ENCODE measurements around the gene SERPINB6. TPM values are rescaled to one million over a fixed set of nuclear protein-coding genes. Genes with fewer than 3 reads are reported as not detected.
A peak's percentile ranks its signal among the peaks of the same experiment; 100 is the strongest.
"Not testable (repeated sequence)": the region's sequence is repeated elsewhere in the genome, so short reads cannot be mapped to it uniquely, and the experiment has no call there.

The SERPINB6 gene
- total and polyA plus RNA-seq, 8 donors, result 99.3 to 134 (median 122) TPM

DNA sequence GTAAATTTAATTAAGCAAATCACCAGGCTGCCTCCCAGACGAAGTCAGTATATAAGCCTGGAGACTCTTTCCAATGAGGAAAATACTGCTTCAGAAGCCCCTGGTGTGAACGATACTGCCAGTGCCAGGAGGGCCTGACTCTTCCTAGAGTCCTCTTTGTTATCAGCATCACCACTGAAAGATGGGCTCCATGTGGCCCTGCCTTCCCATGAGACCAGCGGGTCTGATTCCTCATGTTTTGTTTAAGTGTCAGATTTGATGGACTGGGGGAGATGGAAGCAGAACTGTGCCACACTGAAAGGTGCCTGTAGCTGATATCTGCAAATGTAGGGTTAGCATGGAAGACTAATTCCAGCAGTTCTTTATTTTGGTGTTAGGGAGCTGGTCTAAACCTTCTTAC lies 36.2 kb upstream of the SERPINB6 start:
- H3K9me3 ChIP-seq, result peaks cover 0 to 20% of the 10 kb centered on the region in 2 donors
- TF ChIP-seq, protein P1, sequence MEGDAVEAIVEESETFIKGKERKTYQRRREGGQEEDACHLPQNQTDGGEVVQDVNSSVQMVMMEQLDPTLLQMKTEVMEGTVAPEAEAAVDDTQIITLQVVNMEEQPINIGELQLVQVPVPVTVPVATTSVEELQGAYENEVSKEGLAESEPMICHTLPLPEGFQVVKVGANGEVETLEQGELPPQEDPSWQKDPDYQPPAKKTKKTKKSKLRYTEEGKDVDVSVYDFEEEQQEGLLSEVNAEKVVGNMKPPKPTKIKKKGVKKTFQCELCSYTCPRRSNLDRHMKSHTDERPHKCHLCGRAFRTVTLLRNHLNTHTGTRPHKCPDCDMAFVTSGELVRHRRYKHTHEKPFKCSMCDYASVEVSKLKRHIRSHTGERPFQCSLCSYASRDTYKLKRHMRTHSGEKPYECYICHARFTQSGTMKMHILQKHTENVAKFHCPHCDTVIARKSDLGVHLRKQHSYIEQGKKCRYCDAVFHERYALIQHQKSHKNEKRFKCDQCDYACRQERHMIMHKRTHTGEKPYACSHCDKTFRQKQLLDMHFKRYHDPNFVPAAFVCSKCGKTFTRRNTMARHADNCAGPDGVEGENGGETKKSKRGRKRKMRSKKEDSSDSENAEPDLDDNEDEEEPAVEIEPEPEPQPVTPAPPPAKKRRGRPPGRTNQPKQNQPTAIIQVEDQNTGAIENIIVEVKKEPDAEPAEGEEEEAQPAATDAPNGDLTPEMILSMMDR (IDR thresholded peaks at IDR 0.05), result no peak
- no peak overlapping the region for H3K4me3 ChIP-seq
- no peak overlapping the region for H3K27ac ChIP-seq
- no peaks in the 10 kb centered on the region for H3K27me3 ChIP-seq
- H3K36me3 ChIP-seq, result peaks cover 0 to 85% of the 10 kb centered on the region in 2 donors
- peaks cover 0 to 2% of the 10 kb centered on the region in 2 donors for H3K4me1 ChIP-seq
- intact Hi-C loops (cut with DNase I), result no loop called here
- no peak for ATAC-seq
- DNase-seq, result no peak

DNA sequence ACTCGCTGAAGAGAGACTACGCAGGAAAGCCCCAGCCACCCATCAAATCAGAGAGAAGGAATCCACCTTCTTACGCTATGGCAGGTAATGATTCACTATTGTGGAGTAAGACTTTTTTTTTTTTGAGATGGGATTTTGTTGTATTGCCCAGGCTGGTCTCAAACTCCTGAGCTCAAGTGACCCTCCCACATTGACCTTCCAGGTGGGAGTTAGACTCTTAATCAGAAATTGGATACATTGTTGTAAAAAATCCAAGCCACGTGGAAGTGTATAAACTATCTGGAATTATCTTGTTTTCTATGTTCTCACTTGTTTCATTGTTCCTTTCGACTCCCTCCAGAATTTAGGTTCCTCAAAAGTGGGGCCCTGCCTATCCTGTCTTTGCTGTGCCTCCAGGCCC lies 35.1 kb upstream of the SERPINB6 start:
- H3K36me3 ChIP-seq, result peaks cover 0 to 74% of the 10 kb centered on the region in 2 donors
- ATAC-seq (no peak), DNase-seq (no peak)
- no peak overlapping the region for H3K4me3 ChIP-seq
- H3K9me3 ChIP-seq, result peaks cover 0 to 10% of the 10 kb centered on the region in 2 donors
- TF ChIP-seq, protein P1 (IDR thresholded peaks at IDR 0.05), result no peak
- H3K27ac ChIP-seq, result no peak overlapping the region
- H3K4me1 ChIP-seq, result peaks cover 3 to 13% of the 10 kb centered on the region in 2 donors
- intact Hi-C loops (cut with DNase I), result no loop called here
- no peaks in the 10 kb centered on the region for H3K27me3 ChIP-seq

DNA sequence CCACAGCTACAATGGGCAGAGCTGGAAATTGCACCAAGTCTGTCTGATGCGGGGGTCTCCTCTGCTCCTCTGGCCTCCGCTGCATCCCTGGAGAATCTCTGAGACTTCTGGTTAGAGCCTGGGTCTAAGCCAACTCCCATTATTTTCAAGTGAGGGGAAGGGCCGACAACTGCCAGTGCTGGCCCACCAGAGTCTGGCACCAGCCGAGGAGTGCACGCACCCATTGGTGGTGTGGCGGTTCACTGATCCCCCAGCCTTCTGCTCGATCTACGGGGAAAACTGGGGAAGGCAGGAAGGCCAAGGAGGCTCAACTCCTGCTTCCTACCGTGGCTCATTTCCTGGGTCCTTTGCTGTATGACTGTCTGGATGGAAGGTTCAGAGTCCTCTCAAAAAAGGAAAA lies 34.5 kb upstream of the SERPINB6 start:
- no peak for DNase-seq
- intact Hi-C loops (cut with DNase I), result no loop called here
- Histone ChIP-seq H3K4me3 (no peak overlapping the region), H3K36me3 (peaks cover 0 to 68% of the 10 kb centered on the region in 2 donors), H3K4me1 (peaks cover 4 to 19% of the 10 kb centered on the region in 2 donors), H3K27me3 (no peaks in the 10 kb centered on the region), H3K9me3 (peaks cover 0 to 4% of the 10 kb centered on the region in 2 donors), H3K27ac (no peak overlapping the region)
- TF ChIP-seq, protein P1 (IDR thresholded peaks at IDR 0.05), result no peak
- no peak for ATAC-seq

DNA sequence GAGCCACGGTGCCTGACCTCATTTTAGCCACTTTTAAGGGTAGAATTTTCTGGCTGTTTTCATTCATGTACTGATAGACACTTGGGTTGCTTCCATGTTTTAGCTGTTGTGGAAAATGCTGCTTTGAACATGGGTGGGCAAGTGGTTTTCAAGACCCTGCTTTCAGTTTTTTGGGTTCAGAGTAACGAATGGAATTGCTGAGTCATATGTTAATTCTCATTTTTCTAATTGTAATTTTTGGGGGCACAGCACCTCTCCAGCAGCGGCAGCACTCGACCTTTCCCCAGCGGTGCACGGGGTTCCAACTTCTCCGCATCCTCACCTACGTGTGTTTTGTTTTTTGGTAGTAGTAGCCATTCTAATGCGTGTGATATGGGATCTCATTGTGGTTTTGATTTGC lies 33.7 kb upstream of the SERPINB6 start:
- intact Hi-C loops (cut with DNase I), result no loop called here
- H3K36me3 ChIP-seq, result peaks cover 0 to 60% of the 10 kb centered on the region in 2 donors
- peaks cover 4 to 27% of the 10 kb centered on the region in 2 donors for H3K4me1 ChIP-seq

DNA sequence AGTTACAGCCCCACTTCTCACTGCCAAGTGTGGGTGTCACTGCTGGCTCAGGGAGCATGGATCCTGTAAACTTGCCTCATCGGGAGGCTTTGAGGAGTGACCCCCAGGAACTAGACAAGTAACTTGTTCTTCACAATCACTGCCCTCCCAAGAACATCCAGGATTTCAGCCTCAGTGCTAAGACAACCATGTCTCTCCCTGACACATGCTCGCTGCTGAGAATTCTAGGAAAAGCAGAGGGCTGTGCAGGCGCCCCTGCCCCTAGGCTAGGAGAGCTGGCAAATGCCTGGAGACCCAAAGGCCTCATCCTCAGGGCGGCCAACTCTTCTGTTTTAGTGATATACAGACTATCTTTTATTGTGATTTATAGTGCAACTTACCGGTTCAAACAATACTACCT lies 31.9 kb upstream of the SERPINB6 start:
- H3K4me3 ChIP-seq; H3K27me3 ChIP-seq; H3K27ac ChIP-seq; intact Hi-C loops (cut with DNase I); DNase-seq; H3K9me3 ChIP-seq; ATAC-seq: not testable (repeated sequence)
- Histone ChIP-seq H3K4me1 (peaks cover 11 to 38% of the 10 kb centered on the region in 2 donors), H3K36me3 (peaks cover 0 to 44% of the 10 kb centered on the region in 2 donors)

More for the DNA sequence above, 33.7 kb upstream of the SERPINB6 start:
- Histone ChIP-seq H3K27me3 (no peaks in the 10 kb centered on the region), H3K27ac (no peak overlapping the region), H3K4me3 (no peak overlapping the region), H3K9me3 (no peaks in the 10 kb centered on the region)
- DNase-seq (no peak), ATAC-seq (no peak)
- TF ChIP-seq, protein P1 (IDR thresholded peaks at IDR 0.05), result no peak

DNA sequence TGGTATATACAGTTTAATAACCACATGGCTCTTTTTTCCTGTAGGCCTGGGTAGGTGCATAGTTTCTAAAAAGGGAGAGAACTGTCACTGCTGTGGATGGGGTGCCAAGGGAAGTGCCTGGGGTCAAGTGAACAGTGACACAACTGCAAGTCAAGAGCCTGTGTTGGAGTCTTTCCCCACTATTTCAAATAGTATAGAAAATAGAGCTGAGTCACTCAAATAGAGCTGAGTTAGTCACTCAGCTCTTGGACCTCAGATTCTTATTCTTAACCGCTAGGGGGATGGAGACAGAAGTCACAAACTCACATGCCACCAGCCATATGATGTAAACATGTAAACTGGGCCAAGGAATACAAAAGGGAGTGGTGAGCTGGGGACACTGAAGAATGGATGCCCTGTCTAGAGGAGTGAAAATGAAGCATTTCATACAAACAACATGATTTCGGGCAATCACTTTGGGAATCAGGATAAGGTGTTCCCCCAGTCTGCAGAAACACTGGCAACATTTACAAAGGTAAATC lies 30.5 kb upstream of the SERPINB6 start:
- Histone ChIP-seq H3K27ac (peak overlapping the region in 1 of 2 donors; percentile 58), H3K4me3 (no peak overlapping the region), H3K9me3 (no peaks in the 10 kb centered on the region), H3K4me1 (peaks cover 11 to 38% of the 10 kb centered on the region in 2 donors), H3K27me3 (no peaks in the 10 kb centered on the region), H3K36me3 (peaks cover 0 to 30% of the 10 kb centered on the region in 2 donors)
- intact Hi-C loops (cut with DNase I), result no loop called here
- TF ChIP-seq, protein P1 (IDR thresholded peaks at IDR 0.05), result peak; percentile 41 to 77
- DNase-seq (no peak), ATAC-seq (no peak)

Measured in left lung (tissue), 10 donors.